GM19372 (cell line): ENCODE measurements around the gene TMEM229B.
A peak's percentile ranks its signal among the peaks of the same experiment; 100 is the strongest.

ENCODE experiments used
- ATAC-seq: cut with Tn5 transposase; IDR thresholded peaks from one replicate; pipeline ENCODE4 v1.9.1; 2021; ENCODE audit warnings: mild to moderate bottlenecking, low read depth, moderate library complexity; ENCODE audit not compliant: unreplicated experiment

TMEM229B gene

GRCh38 chr14:67515386-67516079 is 27.0 kb upstream of the TMEM229B start:
- ATAC-seq: peak; percentile 59

GRCh38 chr14:67514650-67515385 is 26.3 kb upstream of the TMEM229B start:
- peak; percentile 46 for ATAC-seq

GRCh38 chr14:67514203-67514607 is 25.7 kb upstream of the TMEM229B start:
- ATAC-seq: no peak

GRCh38 chr14:67513631-67514108 is 25.1 kb upstream of the TMEM229B start:
- no peak for ATAC-seq

GRCh38 chr14:67512463-67513310 is 24.2 kb upstream of the TMEM229B start:
- no peak for ATAC-seq

- no peak for ATAC-seq
Observed at GRCh38 chr14:67510836-67511235, 22.3 kb upstream of the TMEM229B start.

GRCh38 chr14:67510121-67510520 is 21.6 kb upstream of the TMEM229B start:
- no peak for ATAC-seq

GRCh38 chr14:67508956-67509355 is 20.4 kb upstream of the TMEM229B start:
- ATAC-seq: no peak

GRCh38 chr14:67505254-67505653 is 16.7 kb upstream of the TMEM229B start:
- ATAC-seq: no peak

GRCh38 chr14:67503331-67503730 is 14.8 kb upstream of the TMEM229B start:
- no peak for ATAC-seq

GRCh38 chr14:67502867-67503266 is 14.3 kb upstream of the TMEM229B start:
- no peak for ATAC-seq

GRCh38 chr14:67501670-67502069 is 13.1 kb upstream of the TMEM229B start:
- no peak for ATAC-seq

- ATAC-seq: no peak
Observed at GRCh38 chr14:67500981-67501380, 12.5 kb upstream of the TMEM229B start.

- no peak for ATAC-seq
Observed at GRCh38 chr14:67497716-67498115, 9.2 kb upstream of the TMEM229B start.

- ATAC-seq: no peak
Observed at GRCh38 chr14:67497216-67497615, 8.7 kb upstream of the TMEM229B start.

GRCh38 chr14:67495827-67496226 is 7.3 kb upstream of the TMEM229B start:
- ATAC-seq: no peak

GRCh38 chr14:67493092-67493717 is 4.7 kb upstream of the TMEM229B start:
- no peak for ATAC-seq

GRCh38 chr14:67492538-67492937 is 4.0 kb upstream of the TMEM229B start:
- no peak for ATAC-seq

GRCh38 chr14:67491741-67492507 is 3.4 kb upstream of the TMEM229B start:
- ATAC-seq: no peak

- ATAC-seq: no peak
Observed at GRCh38 chr14:67491285-67491684, 2.8 kb upstream of the TMEM229B start.
